ENCODE measurements around the gene OPN1LW.
A peak's percentile ranks its signal among the peaks of the same experiment; 100 is the strongest.

OPN1LW gene

DNA sequence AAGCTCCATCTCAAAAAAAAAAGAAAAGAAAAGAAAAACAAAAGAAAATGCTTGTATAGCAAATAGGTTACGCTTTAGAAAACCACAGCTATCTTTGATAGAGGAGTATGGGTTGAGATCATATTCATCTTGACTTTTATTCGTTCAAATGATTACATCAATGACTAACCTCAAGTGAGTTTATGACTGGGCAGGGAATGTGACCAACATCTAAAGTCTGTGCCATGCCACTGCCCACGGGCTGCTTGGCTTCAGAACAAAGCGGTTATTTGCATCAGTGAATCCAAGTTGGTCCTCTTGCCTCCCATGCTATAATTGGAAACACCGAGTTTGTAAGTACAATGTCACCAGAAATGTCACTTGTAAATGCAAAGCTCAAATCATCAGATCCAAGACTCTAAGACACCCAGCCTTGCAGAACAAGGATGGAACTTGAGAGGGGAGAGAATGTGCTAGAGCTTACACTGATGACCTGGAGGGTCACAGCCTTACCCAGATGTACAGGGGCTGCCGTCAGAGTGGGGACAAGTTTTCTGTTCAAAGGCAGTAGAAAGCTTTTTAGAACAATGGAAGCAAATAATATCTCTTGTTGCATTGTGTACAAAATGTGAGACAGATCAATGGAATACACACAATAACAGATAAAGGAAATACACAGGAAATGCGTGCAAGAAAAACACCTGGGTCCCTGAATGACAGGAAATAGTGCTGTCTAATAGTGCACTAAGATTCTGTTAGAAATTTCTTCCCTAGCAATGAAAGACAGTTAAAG lies 8.4 kb upstream of the OPN1LW start:
- no peak for TF ChIP-seq SIN3A (IDR thresholded peaks at IDR 0.05; ENCODE audit: borderline replicate concordance, insufficient read depth, low read length)
- TF ChIP-seq, protein P1, sequence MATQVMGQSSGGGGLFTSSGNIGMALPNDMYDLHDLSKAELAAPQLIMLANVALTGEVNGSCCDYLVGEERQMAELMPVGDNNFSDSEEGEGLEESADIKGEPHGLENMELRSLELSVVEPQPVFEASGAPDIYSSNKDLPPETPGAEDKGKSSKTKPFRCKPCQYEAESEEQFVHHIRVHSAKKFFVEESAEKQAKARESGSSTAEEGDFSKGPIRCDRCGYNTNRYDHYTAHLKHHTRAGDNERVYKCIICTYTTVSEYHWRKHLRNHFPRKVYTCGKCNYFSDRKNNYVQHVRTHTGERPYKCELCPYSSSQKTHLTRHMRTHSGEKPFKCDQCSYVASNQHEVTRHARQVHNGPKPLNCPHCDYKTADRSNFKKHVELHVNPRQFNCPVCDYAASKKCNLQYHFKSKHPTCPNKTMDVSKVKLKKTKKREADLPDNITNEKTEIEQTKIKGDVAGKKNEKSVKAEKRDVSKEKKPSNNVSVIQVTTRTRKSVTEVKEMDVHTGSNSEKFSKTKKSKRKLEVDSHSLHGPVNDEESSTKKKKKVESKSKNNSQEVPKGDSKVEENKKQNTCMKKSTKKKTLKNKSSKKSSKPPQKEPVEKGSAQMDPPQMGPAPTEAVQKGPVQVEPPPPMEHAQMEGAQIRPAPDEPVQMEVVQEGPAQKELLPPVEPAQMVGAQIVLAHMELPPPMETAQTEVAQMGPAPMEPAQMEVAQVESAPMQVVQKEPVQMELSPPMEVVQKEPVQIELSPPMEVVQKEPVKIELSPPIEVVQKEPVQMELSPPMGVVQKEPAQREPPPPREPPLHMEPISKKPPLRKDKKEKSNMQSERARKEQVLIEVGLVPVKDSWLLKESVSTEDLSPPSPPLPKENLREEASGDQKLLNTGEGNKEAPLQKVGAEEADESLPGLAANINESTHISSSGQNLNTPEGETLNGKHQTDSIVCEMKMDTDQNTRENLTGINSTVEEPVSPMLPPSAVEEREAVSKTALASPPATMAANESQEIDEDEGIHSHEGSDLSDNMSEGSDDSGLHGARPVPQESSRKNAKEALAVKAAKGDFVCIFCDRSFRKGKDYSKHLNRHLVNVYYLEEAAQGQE (IDR thresholded peaks at IDR 0.05; ENCODE audit: insufficient read depth in 1 of 2, low read depth in 2 of 2, low read length in 2 of 2), result no peak
- TF ChIP-seq TAF1 (IDR thresholded peaks at IDR 0.05; ENCODE audit: borderline replicate concordance, insufficient read depth, low read length), result no peak
- no peak for TF ChIP-seq FOXP2 (optimal IDR thresholded peaks at IDR 0.05; ENCODE audit: borderline replicate concordance, extremely low read depth, extremely low read length, insufficient read depth)
- no peak for TF ChIP-seq POLR2AphosphoS5 (IDR thresholded peaks at IDR 0.05; ENCODE audit: low read depth, low read length)

DNA sequence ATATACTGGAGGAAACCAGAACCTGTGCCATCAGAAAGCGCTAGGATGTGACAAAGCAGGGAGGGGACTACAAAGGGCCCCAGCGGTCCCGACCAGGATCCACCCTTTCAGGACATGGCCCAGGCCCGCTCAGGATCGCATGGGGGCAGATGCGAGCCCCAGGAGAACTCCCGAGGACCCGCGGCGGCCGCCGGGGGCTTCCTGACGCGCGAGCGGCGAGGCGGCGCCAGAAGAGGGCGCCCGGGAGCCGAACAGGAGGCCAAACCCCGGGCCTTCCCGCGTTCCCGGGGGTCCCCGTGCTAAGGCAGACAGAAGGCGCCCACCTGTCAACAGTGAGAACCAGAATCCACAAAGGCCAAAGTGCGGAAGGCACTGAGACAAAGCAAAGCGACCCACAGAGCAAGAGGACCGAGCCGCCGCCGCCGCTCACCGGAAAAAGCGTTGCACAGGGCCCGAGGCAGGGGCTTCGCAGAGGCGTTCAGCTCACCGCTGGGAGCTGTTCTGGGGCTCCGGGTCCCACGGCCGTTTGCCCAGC lies 7.3 kb upstream of the OPN1LW start:
- peak; percentile 38 for TF ChIP-seq FOXP2 (optimal IDR thresholded peaks at IDR 0.05; ENCODE audit: borderline replicate concordance, extremely low read depth, extremely low read length, insufficient read depth)
- TF ChIP-seq, protein P1 (IDR thresholded peaks at IDR 0.05; ENCODE audit: insufficient read depth in 1 of 2, low read depth in 2 of 2, low read length in 2 of 2), result no peak
- no peak for TF ChIP-seq POLR2AphosphoS5 (IDR thresholded peaks at IDR 0.05; ENCODE audit: low read depth, low read length)

DNA sequence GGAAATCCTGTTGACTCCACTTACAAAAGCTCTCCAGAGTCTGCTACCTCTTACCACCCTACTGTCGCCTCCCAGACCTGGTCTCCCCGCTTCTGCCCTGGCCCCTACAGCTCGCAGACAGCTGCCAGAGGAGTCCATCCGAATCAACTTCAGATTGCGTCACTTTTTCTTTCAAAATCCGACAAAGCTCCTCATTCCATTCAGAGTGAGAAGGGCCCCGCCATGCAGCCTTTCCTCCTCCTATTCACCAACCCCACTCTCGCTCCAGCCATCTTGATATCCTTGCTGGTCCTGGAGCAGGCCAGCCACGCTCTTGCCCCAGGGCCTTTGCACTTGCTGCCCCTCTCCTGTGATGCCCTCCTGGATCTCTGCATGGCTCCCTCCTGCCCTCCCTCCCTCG lies 5.2 kb upstream of the OPN1LW start:
- TF ChIP-seq SIN3A (IDR thresholded peaks at IDR 0.05; ENCODE audit: borderline replicate concordance, insufficient read depth, low read length) (no peak), TAF1 (IDR thresholded peaks at IDR 0.05; ENCODE audit: borderline replicate concordance, insufficient read depth, low read length) (no peak), POLR2AphosphoS5 (IDR thresholded peaks at IDR 0.05; ENCODE audit: low read depth, low read length) (no peak), FOXP2 (optimal IDR thresholded peaks at IDR 0.05; ENCODE audit: borderline replicate concordance, extremely low read depth, extremely low read length, insufficient read depth) (no peak)
- TF ChIP-seq, protein P1 (IDR thresholded peaks at IDR 0.05; ENCODE audit: insufficient read depth in 1 of 2, low read depth in 2 of 2, low read length in 2 of 2), result no peak

GRCh38 chrX:154140206-154140605 lies 3.8 kb upstream of the OPN1LW start:
- TF ChIP-seq POLR2AphosphoS5 (IDR thresholded peaks at IDR 0.05; ENCODE audit: low read depth, low read length), result no peak
- TF ChIP-seq, protein P1 (IDR thresholded peaks at IDR 0.05; ENCODE audit: insufficient read depth in 1 of 2, low read depth in 2 of 2, low read length in 2 of 2), result no peak
- no peak for TF ChIP-seq SIN3A (IDR thresholded peaks at IDR 0.05; ENCODE audit: borderline replicate concordance, insufficient read depth, low read length)
- no peak for TF ChIP-seq FOXP2 (optimal IDR thresholded peaks at IDR 0.05; ENCODE audit: borderline replicate concordance, extremely low read depth, extremely low read length, insufficient read depth)
- no peak for TF ChIP-seq TAF1 (IDR thresholded peaks at IDR 0.05; ENCODE audit: borderline replicate concordance, insufficient read depth, low read length)

Measured in PFSK-1 (cell line).